ENCODE measurements around the gene CTNND2.
"Not testable (repeated sequence)": the region's sequence is repeated elsewhere in the genome, so short reads cannot be mapped to it uniquely, and the experiment has no call there.

The CTNND2 gene

DNA sequence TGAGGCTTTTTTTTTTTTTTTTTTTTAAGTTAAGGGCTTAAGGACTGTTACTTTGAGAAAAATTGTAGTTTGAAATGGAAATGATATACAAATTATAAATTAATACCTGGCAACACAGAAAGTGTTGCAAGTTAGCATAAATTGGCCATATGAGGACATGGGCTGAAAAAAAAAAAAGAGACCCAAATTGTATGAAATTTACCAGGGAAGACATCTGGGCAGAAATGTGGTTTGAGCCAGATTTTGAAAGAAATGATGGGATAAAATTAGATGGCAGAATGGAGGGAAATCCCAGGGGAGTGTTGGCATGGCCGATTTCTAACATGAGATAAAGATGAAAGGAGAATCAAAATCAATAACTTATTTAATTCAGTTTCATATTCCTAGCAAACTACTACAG lies 472.1 kb downstream of the CTNND2 start:
- no peak for DNase-seq

DNA sequence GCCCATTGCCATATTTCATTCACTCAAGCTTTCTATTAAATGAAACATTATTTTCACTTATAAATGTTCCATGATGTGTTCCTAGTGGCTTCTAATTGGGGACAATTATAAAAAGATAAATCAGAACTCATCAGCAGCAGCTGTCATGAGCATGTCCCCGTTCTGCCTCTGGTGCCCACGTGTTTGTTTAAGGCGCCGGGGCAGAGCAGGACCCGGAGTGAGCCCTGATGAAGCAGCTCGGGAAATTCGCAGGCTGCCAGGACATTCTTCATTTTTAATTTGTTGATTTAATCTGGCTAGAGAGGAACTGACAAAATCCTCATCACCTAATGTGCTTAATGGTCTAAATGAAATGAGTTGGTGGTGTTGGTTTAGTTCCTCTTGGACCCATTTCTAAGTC lies 475.0 kb downstream of the CTNND2 start:
- DNase-seq, result no peak

DNA sequence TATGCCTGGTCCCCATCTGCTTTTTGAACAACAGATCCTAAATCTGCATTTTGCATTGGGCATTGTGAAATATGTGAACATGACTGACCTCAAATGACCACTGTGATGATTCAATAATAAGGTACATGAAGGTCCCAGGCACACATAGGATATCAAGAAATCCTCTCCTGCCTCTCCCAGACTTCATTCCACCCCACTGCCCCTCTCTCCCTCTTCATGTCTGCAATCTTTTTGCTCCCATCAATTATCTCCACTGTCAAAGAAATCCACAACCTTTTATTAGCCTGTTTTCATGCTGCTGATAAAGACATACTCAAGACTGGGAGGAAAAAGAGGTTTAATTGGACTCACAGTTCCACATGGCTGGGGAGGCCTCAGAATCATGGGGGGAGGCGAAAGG lies 476.7 kb downstream of the CTNND2 start:
- no peak for DNase-seq

GRCh38 chr5:11426442-11426841 lies 477.8 kb downstream of the CTNND2 start:
- DNase-seq, result no peak

- no peak for DNase-seq
Observed at GRCh38 chr5:11422342-11422741, 481.9 kb downstream of the CTNND2 start.

- no peak for DNase-seq
Observed at GRCh38 chr5:11420969-11421368, 483.3 kb downstream of the CTNND2 start.

DNA sequence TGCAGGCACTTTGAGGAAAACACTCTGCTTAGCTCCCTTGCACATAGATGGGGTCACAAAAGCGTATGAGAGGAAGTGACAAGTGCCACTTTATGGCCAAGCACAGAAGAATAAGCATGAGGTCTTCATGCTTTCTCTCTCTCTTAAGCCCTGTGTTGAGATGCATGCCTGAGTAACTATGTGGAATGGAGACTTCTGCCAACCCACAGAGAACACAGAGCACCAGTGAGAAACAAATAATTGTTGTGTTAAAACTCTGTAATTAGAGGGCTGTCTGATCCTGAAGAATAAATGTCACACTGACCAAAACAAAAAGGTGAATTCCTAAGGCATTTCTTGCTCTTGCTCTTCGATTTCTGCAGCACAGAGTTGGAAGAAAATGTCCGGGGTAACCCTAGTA lies 488.5 kb downstream of the CTNND2 start:
- DNase-seq, result no peak

GRCh38 chr5:11414732-11415131 lies 489.5 kb downstream of the CTNND2 start:
- not testable (repeated sequence) for DNase-seq

GRCh38 chr5:11411621-11412020 lies 492.6 kb downstream of the CTNND2 start:
- no peak for DNase-seq

DNA sequence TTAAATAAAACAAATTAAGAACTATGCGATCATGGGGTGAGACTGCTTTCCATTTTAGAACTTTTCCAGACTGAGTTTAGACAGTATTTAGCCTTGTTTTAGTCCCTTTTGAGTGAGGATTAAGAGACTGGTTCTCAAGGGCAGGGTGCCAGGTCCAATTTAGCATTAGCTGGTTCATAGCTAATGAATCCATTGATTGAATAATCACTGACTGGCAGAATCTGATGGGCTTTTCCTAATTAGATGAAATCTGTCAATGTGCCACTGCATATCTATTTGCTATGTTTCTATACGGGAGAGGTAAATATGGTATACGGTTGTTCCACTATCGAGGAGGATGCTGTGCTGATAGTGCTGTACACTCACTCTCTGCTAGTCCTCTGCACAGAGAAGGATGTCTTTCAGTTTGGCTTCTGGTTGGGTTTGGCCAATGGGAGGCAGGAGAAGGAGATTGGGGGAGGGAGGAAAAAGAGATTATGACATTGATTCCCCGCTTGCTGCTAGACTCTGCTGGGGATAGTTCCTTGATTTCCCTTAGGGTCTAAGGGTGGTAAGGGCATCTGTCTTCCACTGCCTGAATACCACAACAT lies 496.6 kb downstream of the CTNND2 start:
- no peak for DNase-seq

GRCh38 chr5:11400316-11400715 lies 503.9 kb downstream of the CTNND2 start:
- DNase-seq, result no peak

- DNase-seq, result no peak
Observed at GRCh38 chr5:11398728-11399127, 505.5 kb downstream of the CTNND2 start.

GRCh38 chr5:11397549-11397948 lies 506.7 kb downstream of the CTNND2 start:
- no peak for DNase-seq

GRCh38 chr5:11396917-11397316 lies 507.3 kb downstream of the CTNND2 start:
- no peak for DNase-seq

DNA sequence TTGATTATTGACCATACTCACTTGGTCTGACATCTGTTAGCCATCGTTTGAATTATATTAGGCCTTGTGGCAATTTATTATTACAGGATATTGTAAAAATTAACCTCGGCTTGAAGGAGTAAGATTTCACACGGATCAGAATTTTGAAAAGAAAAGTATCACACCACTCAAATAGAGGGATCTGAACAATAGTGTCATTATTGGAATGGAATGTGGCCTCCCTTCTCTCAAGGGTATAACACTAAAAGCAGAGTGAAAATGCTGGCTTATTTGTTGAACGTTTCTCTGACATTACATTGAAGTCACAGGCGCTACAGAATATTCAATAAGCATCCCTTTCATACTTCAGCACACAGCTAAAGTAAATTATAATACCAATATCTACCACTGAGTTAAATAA lies 509.3 kb downstream of the CTNND2 start:
- DNase-seq, result no peak

GRCh38 chr5:11390291-11390767 lies 513.9 kb downstream of the CTNND2 start:
- DNase-seq, result no peak

DNA sequence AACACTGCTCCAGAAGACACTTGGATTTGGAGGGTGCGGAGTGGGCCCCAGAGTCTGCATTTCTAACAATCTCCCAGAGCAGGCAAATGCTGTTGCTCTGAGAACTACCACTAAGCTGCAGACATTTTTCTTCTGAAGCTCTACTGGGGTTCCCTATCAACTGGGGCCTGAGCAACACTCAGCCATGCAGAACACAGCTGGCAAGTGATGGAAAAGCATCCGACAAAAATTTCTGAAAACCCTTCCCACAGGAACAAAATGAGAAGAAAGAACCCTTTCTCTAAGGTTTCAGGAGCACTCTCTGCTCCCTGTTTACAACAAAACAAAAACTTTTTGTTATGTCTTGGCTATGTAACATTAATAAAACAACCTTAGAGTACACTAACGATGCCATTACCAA lies 516.9 kb downstream of the CTNND2 start:
- no peak for DNase-seq

- no peak for DNase-seq
Observed at GRCh38 chr5:11386398-11386797, 517.8 kb downstream of the CTNND2 start.

DNA sequence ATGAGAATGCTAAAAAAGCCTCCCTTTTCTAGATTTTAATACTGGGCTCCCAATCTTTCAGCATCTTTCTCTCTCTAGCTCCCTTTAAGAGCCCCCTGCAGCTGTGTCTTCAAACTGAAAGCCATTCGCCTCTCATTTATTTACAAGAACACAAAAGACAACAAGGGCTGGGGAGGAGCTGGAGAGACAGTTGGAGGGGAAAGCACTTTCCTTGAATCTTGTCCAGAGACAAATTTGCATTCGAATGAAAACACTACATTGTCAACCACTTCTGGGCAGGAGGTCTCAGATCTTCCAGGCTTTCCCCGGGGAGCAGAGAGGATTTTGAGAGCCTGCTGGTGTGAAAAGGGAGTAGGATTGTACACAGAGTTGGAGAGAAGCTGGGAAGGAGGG lies 518.3 kb downstream of the CTNND2 start:
- DNase-seq, result no peak

DNA sequence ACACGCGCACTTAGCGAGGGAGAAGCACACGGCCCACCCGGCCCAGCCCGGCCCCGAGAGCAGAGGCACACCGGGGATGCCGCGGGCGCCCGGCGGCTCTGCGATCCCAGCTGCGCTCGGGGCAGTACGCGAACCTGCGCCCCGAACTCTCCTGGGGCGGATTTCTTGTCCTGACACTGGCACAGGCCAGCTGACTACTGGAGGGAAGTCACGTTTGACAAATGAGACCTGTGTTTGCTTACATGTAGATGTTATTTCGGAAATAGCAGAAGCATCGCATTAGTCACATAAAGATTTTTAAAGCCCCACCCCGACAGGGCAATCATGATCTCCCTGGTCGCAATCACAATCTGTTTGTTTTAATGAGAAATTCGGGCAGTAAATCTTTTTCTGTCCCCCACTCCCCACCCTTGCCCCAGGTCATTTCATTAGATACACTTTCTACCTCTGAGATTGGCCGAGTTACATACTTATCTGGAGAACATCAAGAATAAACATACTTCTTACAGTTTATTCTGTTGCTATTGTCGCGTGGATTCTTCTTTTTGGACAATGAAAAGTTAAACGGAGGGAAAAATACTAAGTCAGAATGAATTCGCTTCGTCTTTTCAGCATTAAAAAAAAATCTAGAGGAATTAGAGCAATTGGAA lies 518.9 kb downstream of the CTNND2 start:
- no peak for DNase-seq

GRCh38 chr5:11384441-11385250 lies 519.6 kb downstream of the CTNND2 start:
- DNase-seq, result no peak

GRCh38 chr5:11383506-11384095 lies 520.6 kb downstream of the CTNND2 start:
- no peak for DNase-seq

DNA sequence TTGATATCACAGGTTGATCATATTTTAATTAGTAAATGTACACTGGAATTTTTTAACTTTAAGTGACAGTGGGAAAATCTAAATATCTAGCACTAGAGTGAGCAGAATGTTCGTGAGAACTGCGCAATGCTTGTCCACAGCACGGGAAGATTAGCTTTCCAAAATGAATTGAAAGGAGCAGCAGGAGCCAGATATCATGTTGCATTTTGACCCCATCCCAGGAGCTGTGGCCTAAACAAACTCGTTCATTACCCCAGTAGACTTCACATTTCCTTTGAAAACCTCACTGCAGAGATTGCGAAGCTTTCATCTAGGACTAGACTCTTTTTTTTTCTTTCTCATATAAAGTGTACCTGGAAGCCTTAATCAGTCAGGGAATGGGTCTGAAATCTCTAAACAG lies 525.8 kb downstream of the CTNND2 start:
- no peak for DNase-seq

DNA sequence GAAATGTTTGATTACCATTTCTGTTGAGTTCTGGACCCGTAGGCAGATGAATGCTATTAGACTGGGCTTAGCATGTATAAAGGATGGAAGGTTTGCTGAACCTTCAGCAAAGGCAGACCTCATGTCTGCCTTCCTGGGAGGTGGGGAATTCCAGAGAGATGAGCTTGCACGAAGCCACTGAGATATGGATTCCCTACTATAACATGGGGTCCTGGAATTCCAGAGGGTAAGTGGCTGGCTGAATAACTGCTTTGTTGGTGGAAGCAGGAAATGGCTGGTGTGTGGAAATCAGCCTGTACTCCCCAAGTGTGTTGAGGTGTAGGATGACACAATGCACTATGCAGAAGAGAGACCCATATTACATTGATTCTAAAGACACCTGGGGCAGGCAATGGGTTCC lies 526.4 kb downstream of the CTNND2 start:
- no peak for DNase-seq

Data from activated CD4-positive, alpha-beta T cell treated with anti-CD3 and anti-CD28 coated beads for 1 hour (primary cell).